Measurements from ENCODE around the gene SCLT1. TPM values are rescaled to one million over a fixed set of nuclear protein-coding genes. Genes with fewer than 3 reads are reported as not detected.

SCLT1 gene
- total and polyA plus RNA-seq, 2 of the 8 experiments (the other 6 are each of a cell fraction or from before 2014, with no cell fraction given) = 4.8 to 13.1 TPM

GRCh38 chr4:128879971-128880370 lies 213.4 kb downstream of the SCLT1 start:
- H3K14ac ChIP-seq (ENCODE audit: insufficient read length) = no peak overlapping the region
- no peak overlapping the region for H3K4ac ChIP-seq (replicated peaks; ENCODE audit: insufficient read length, low read depth, low read length)
- peaks cover 0 to under 1% (median 0%) of the 10 kb centered on the region in 4 experiments; a peak in 1 of 8 replicates for H3K36me3 ChIP-seq (ENCODE audit: control insufficient read depth in 2 of 4, insufficient read depth in 4 of 4, low read length in 3 of 4)
- FAIRE-seq (no peak), DNase-seq (ENCODE audit: low read depth in 1 of 2, low spot score in 2 of 2) (no peak)
- no peak overlapping the region for H2BK15ac ChIP-seq (ENCODE audit: low read length)
- no peak overlapping the region for H2BK20ac ChIP-seq (ENCODE audit: low read length)
- H3K27ac ChIP-seq (ENCODE audit: low read depth, low read length) = no peak overlapping the region
- H3K27me3 ChIP-seq (replicated peaks in 1 of 4; ENCODE audit: control insufficient read depth in 3 of 4, extremely low read depth in 1 of 4, insufficient read depth in 3 of 4, low read length in 3 of 4) = no peaks in the 10 kb centered on the region
- no peak overlapping the region for H3K9ac ChIP-seq (replicated peaks in 1 of 4; ENCODE audit: extremely low read depth in 1 of 4, low read depth in 3 of 4, low read length in 3 of 4)
- H3K18ac ChIP-seq (ENCODE audit: extremely low read depth, low read length) = no peak overlapping the region
- WGBS, 2 experiments (ENCODE audit: extremely low coverage in 1 of 2, insufficient coverage in 1 of 2, insufficient read length in 1 of 2, insufficient replicate concordance in 2 of 2, low coverage in 1 of 2, low lambda C conversion rate in 2 of 2, missing lambda C conversion rate in 1 of 2) = 79% methylated on average over 2 of the region's 2 CpGs; no CpG with 5 or more reads in 1 of the 2 experiments
- H2BK120ac ChIP-seq (replicated peaks; ENCODE audit: low read depth, low read length) = no peak overlapping the region
- H3K79me1 ChIP-seq (ENCODE audit: low read depth, low read length) = no peaks in the 10 kb centered on the region
- no peaks in the 10 kb centered on the region for H4K20me1 ChIP-seq (replicated peaks in 1 of 2; ENCODE audit: control insufficient read depth in 1 of 2, insufficient read depth in 2 of 2, low read length in 2 of 2)
- ChIA-PET CTCF (ENCODE audit: partially characterized antibody) (interaction anchor here (0.6 to 1.6 kb wide), 2 partner anchors 306 to 427 kb away, joined by 3 read pairs; no protein-coding TSS in a partner anchor), POLR2A (ENCODE audit: partially characterized antibody) (interaction anchor here (0.7 to 1.8 kb wide), 2 partner anchors 12 to 13 kb away, joined by 3 to 4 read pairs; no protein-coding TSS in a partner anchor)
- H2AFZ ChIP-seq (ENCODE audit: low read length) = no peak overlapping the region
- TF ChIP-seq E2F6 (IDR thresholded peaks at IDR 0.05) (no peak), SP4 (IDR thresholded peaks at IDR 0.05; ENCODE audit: low read length) (no peak), CBX5 (IDR thresholded peaks at IDR 0.05; ENCODE audit: low read depth, low read length) (no peak), JUND (IDR thresholded peaks at IDR 0.05; ENCODE audit: low read length) (no peak)
- no peak overlapping the region for H2BK5ac ChIP-seq (ENCODE audit: low read depth, low read length)
- H2BK12ac ChIP-seq (ENCODE audit: low read depth, low read length) = no peak overlapping the region
- H3K79me2 ChIP-seq (ENCODE audit: control insufficient read depth in 1 of 2, insufficient read depth in 2 of 2, low read length in 2 of 2) = no peaks in the 10 kb centered on the region
- H4K91ac ChIP-seq (replicated peaks; ENCODE audit: insufficient read length, low read length) = no peak overlapping the region
- no peak overlapping the region for H4K5ac ChIP-seq (ENCODE audit: insufficient read length, low read depth, low read length)
- no peak overlapping the region for H3K4me2 ChIP-seq (ENCODE audit: insufficient read depth in 1 of 2, low read depth in 2 of 2, low read length in 2 of 2)
- H3K4me3 ChIP-seq (ENCODE audit: extremely low read depth in 1 of 4, insufficient read depth in 2 of 4, low read depth in 3 of 4, low read length in 4 of 4) = no peak overlapping the region
- no peak overlapping the region for H3K56ac ChIP-seq (replicated peaks; ENCODE audit: insufficient read length, low read depth, low read length)
- no peak overlapping the region for H2AK5ac ChIP-seq (ENCODE audit: low read depth, low read length)
- no peaks in the 10 kb centered on the region for H3K9me3 ChIP-seq (ENCODE audit: insufficient read depth in 2 of 2, low read depth in 1 of 2, low read length in 1 of 2)
- no peaks in the 10 kb centered on the region for H3K23me2 ChIP-seq (ENCODE audit: low read depth, low read length)
- no peaks in the 10 kb centered on the region for H3K4me1 ChIP-seq (replicated peaks in 1 of 4; ENCODE audit: control insufficient read depth in 3 of 4, insufficient read depth in 4 of 4, low read length in 3 of 4)
- H4K8ac ChIP-seq (ENCODE audit: extremely low read depth, insufficient read depth, low read length) = no peak overlapping the region
- no peak overlapping the region for H3K23ac ChIP-seq (ENCODE audit: insufficient read length)

All from H1 (cell line).